NCI-H524 (cell line): ENCODE data around the gene KATNAL1.
A peak's percentile ranks its signal among the peaks of the same experiment; 100 is the strongest.

ENCODE experiments used
- DNase-seq, 2 experiments: peaks; one replicate each; lab custom pipeline; 2025; lab: John Stamatoyannopoulos, UW

The KATNAL1 gene

DNA sequence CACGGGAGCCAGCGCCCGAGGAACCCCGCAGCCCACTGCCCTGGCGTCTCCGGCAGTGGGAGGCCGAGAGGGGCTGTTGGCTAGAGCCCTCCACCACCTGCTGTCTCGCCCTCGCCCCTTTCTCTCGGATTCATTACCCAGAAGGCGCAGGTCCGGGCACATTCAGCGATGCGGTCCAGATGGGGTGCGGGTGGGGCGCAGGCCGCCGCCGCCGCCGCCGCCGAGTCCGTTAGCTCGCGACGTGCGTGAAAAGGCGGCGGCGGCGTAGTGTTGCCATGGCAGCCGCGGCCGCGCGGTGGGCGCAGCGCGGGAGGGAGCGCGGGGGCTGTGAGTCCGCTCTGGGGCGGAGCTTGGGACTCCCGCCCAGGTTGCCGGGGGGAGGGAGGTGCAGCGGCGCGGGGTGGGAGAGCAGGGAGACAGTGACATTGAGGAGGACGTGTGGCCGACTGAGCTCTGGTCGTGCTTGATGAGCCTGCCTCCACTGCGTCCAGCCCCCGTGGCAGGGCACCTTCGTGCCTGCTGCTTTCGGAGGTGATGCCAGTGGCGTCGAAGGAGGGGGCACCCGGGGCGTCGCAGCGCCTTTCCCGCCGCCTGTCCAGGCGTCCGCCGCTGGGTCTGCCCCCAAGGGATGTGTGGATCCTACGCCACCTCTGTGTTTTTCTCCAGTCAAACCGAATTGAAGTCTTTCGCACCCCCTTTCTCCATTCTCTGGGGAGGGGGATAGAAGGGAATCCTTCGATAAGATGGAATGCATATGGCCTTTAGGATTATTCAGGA, at the start of gene KATNAL1:
KATNAL1 (minus strand) TSS at position 358 of the 777 bp plus-strand sequence. CDS start 23,774 bp downstream, outside the sequence.
- peak; percentile 93 to 94 for DNase-seq

DNA sequence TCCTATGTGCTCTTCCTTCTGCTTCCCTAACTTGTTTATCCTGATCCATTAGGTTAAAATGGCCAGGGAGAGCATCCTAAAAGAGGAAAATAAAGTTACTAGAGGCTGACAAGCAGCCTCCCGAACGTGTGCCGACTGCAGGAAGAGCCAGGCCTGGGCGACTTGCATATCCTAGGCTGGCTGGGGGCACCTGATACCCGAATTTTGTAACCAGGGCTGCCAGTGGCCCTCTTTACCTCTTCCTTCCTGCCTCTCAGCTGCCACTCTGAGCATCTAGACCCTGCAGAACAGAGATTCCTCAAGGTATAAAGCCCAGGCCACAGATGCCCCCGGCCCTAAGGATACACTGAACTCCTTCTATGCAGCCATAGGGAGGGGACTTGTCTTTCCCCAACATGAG, 48.5 kb upstream of the KATNAL1 start:
- DNase-seq = no peak

DNA sequence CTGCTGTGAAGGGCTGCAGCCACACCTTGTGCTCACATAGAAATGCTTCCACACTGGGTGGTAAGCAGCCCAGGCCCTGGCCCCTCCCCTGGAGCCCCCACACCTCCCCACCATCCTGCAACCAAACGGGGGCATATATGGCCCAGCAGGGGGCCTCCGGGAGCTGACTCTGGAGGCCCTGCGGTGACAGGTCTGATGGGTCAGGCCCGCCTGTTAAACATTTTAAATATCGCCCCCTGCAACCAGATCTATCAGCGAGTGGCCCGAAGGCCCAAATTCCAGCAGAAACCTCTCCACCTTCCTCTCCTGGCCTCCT, 48.0 kb upstream of the KATNAL1 start:
- DNase-seq = peak in 1 of 2 experiments; percentile 63

DNA sequence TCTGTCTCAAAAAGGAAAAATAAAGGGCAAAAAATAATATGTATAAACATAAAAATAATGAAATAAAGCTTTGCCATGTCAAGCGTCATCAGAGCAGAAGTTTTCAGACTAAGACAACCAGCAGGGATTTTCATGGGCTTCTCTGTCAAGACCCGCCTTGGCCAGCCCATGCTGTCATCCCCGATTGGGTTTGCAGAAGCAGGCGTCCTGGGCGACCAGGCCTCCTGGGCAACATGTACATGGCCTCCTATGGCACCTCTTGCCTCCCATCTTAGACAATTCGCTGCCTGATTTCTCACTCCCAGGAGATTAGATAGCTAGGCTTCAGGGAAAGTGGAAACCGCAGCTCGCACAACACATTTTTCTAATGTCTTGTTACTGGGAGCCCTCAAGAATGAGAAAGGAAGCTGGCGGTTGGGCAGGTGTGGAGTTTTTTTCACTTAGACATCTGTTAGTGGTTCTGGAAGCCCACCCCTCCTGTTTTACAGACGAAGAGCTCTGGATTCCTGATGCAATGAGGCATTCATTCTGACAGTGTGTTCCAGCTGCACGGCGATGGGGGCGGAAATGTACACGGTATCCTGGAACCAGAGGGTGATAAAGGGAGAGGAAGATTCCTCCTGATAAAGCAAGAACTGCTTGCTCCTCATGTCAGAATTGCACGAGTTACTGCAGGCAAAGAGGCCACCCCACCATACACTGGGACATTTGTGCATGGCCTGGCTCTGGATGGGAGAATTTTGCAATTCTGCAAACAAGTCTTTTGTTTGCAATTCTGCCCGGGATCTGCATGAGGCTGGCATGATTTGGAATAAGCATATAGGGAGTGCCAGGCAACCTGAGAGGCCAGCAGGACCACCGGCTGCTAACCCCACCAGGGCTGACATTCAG, 47.4 kb upstream of the KATNAL1 start:
- no peak for DNase-seq

DNA sequence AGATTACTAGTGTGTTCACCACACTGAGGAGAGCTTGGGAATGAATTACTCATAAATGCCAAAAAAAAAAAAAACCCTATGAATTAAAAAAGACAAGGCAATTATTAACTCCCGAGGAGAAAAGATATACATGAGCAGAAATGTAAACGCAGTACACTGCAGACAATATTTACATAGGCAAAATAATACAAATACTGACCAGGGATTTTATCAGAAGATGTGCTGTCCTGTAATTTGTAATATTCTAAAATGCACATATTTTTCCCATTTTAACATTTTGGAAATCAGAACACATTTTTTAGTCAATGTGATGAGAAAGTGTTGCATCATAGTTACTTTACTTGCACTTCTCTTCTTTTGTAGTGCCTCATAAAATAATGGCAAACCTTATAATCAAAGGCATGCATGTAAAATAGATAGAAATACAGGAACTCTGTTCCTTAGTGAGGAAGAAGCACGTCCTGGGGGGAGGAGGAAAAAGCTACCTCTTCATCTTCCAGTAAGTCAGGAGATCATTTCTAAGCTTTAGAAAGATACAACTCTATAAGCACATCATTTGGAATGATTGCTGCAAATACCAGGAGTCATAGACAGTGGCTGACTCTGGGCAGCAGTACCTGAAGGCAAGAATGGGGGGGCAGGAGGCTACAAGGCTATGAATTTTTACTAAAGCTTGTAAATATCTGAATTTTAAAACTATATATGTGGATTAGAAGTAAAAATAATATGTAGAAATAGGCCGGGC, 46.3 kb upstream of the KATNAL1 start:
- no peak for DNase-seq

DNA sequence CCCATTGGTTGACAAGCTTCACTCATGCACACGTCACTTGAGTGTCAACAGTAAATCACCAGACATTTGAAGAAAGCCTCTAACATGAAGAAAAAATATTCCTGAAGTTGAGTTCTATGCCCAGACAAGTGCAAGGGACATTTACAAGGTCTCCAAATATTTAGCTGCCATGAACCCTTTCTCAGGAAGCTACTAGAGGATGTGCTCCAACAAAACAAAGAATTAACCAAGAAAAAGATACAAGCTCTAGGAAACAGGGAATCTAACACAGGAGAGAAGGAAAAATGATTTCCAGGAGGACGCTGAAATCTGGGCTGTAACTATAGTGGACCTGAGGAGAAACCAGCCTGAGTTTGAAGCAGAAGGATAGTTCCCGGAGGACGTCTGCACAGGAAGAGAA, 45.7 kb upstream of the KATNAL1 start:
- DNase-seq = no peak

DNA sequence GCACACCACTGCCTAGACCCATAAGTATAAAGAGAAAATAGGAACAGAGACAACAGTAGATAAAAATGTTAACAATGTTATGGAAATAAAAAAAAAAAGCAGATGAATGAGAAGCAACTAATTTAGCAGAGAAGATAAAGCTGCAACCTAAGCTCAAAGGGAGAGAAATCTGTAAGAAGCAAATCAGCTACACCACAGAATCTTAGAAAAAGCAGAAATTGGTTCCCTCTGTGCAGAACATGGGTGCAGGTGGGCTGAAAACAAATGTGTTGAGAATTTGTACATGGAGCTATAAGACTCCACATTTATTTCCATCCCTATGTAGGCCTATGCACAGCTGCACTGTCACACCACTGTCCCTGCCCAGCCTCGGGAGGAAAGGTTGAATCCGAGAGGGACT, 44.8 kb upstream of the KATNAL1 start:
- DNase-seq = no peak

DNA sequence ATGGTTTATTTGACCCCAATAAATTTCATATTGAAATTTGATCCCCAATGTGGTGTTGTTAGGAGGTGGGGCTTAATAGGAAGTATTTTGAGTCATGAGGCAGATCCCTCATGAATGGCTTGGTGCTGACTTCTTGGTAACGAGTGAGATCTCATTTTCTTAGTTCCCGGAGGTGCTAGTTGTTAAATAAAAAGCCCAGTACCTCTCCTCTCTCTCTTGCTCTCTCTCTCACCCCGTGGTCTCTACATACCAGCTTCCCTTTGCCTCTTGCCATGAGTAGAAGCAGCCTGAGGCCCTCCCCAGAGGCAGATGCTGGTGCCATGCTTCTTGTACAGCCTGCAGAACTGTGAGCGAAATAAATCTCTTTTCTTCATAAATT, 39.4 kb upstream of the KATNAL1 start:
- DNase-seq = no peak

DNA sequence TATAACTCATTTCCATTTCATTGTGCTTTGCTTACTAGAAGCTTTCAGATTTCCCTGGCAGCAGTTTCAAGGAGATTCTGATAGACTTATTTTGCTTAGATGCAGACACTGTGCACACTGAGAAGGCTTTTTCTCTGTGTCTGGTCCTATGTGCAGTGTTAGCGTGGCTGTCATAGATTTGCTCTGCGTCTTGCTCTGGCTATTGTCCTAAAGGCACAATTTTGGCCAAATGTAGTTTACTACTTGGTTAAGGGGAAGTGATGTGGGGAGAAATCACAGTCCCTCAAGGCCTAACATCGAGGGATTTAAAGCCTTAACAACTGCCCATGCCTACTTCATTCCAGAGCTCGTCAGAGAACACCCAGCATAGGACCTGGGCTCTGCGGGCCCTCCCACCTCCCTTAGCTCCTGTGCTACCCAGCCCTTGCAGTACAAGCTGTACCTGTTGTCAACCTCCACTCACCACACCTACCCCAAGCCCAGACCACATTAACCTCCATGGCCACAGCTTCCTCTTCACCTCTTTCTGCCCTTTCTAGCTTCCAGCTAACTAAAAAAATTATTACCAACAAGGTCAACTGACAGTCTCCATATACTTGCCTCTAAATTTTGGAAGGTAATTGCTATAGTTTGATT, 38.9 kb upstream of the KATNAL1 start:
- no peak for DNase-seq

DNA sequence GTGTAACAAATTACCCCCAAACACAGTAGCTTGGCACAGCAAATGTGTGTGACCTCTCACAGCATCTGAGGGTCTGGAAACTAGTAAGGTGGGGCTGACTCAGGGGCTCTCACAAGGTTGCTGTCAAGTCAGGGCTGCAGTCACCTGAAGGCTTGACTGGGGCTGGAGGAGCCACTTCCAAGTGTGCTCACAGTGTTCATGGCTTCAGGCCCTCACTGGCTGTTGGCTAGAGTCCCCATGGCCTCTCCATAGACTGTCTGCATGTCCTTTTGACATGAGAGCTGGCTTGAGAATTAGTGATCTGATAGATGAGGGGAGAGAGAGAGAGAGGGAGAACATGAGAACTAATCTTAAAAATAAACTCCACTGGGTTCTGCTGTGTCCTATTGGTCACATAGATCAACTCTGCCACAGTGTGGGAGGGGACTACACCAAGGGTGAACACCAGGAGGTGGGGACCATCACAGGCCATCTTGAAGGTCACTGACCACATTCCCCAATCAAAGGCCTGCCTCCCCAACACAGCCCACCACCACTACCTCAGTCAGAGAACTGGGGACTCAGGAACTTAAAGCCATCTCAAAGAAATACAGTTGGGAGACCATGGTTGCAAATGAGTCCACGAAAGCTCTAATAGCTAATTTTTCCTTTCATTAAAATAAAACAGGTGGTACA, 38.2 kb upstream of the KATNAL1 start:
- no peak for DNase-seq

DNA sequence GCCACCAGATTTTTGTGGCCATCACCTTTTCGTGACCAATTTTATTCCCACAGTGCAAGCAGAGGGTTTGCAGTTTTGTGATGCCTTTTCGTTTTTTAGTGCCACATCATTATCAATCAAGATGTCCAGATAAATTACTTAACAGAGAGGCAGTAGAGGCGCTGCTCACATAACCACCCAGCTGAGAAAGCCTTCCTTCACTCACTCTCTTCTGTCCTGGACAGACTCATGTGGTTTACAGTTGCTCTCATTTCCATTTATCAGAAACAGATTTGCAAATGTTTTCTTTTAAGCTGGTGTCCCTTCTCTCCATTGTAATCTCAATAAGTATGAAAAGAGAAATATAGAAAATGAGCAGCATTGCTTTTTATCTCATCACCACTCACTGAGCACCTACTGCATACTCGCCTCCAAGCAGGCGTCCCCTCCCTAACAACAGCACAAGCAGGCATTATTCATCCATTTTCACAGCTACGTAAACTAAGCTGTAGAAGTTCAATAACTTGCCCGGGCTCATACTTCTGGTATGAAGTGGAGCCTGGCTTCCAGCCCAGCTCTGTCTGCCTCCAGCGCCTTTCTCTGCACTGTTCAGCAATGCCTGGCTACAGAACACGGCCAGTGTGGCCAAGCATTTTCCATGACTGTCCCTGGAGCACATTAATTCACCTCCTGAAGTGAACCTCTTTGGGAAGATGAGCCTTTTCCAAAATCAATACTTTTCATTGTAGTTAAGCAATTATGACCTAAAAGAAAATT, 34.6 kb upstream of the KATNAL1 start:
- peak in 1 of 2 experiments; percentile 48 for DNase-seq

DNA sequence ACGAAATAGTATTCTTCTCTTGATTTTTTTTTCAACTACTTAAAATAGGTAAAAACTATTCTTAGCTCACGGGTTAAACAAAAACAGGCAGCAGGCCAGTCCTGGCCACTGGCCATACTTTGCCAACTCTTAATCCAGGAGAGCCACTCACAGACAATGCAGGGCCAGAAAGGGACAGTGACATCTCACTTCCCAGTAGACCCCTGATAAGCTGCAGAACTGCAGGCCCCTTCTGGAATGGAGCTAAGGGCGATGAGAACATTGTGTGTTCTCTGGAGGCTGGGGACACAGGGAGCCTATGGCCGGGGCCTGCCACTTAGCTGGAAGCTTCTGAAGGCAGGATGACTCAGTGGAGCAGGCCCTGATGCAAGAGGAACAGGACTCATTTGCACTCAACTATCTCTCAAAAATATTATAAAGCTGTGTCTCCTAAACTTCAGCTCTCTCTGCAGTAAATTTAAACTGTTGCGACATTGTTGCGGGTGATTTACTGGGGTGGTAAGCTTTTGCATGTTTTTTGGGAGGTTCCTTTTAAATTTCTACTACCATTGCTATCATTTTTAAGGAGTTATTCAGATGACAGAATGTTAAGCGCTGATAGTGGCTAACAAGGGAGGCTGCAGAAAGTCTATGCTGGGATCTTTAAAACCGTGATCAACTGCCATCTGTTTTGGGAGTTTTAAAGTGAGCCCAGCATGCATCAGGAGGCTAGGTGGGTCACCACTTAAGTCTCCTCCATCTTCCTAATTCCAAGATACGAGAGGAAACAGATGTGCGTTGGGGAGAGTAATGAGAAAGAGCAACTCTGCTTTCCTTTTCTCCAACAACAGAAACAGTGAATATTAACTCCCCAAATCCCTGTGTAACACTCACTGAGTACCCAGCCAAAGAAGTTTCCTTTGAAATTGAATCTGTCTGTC, 33.2 kb upstream of the KATNAL1 start:
- peak; percentile 99 for DNase-seq

DNA sequence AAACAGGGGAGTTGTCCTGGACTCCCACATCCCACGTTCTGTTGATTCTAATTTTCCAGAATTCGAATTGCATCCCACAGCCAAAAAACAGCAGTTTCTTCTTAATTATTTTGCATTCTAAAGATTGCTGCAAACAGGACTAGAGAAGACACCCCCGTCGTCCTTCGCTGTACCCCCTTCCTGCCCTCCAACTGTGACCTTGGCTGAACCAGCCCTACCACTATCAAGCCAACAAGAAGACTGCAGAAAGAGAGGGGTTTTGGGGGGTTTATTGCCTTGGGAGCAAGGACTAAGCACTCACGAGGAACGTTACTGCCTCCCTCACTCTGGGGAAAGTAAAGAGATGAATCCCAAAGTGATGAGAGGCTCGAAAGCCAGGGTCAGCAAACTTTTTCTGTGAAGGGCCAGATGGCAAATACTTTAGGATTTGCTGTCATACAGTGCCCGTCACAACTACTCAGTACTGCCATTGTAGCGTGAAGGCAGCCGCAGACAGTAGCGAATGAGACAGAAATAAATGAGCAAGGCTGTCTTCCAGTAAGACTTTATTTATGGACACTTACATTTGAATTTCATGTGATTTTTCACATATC, 32.5 kb upstream of the KATNAL1 start:
- peak; percentile 38 to 82 for DNase-seq

DNA sequence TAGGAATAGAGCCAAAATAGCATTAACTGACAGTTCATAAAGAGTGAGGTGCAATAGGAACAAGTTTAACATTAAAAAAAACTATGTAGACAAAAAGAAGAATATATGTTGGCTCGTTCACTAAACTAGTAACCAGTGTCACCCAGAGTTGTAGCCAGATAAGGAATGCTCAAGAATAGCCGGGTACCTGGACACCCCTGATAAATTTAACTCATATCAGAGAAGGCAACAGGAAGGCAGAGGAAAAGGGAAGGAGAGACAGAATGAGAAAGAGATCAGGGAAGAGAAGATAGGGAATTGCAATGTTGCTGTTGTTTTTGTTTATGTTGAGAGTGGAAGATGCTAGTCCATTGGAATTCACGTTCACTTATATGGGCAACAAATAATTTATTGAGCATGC, 31.6 kb upstream of the KATNAL1 start:
- no peak for DNase-seq

DNA sequence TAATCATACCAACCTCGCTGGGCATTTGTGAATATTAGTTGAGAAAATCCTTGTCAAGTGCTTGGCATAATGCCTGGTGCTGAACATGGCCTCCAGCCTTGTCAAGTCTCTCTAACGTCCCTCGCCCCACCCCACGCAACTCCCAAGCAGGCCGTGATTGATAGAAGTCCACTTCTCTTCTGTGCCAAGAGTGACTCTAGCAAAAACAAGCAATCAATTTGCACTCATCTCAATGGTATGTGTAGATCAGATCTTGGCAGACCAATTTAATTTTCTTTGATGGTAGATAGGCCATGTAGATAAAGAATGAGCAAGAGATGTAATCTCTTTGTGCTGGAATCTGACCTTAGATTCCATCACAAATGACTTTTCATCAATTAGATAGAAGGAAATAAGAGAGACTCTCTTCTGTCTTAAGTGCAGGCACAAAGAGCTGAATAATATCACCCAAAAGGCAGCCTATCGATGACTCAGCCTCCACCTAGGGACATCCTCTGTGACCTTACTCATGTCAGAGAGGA, 31.0 kb upstream of the KATNAL1 start:
- DNase-seq = no peak

DNA sequence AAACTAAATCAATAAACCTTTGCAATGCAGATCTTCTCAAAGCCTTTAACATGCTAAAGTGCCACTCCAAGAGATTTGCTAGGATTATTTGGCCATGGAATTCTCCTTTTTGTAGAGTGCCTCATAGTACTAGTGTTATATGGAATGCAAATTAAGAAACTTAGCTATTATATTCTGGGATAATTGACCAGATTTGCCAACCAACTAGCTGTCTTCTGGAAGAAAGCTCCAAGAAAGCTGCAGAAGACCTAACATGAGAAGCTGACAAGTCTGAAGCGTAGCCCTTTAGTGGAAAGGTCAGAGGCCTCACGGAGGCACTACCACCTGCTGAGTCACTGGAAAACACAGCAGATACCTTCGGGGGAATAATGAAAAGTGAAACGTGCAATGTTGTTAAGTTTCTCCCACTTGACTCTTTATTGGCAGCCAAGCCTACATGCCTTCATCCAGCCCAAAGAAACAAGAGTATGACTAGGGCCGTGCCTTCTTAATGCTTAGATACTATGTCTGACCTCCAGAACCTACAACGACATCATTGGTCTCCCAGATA, 29.8 kb upstream of the KATNAL1 start:
- peak in 1 of 2 experiments; percentile 29 for DNase-seq

DNA sequence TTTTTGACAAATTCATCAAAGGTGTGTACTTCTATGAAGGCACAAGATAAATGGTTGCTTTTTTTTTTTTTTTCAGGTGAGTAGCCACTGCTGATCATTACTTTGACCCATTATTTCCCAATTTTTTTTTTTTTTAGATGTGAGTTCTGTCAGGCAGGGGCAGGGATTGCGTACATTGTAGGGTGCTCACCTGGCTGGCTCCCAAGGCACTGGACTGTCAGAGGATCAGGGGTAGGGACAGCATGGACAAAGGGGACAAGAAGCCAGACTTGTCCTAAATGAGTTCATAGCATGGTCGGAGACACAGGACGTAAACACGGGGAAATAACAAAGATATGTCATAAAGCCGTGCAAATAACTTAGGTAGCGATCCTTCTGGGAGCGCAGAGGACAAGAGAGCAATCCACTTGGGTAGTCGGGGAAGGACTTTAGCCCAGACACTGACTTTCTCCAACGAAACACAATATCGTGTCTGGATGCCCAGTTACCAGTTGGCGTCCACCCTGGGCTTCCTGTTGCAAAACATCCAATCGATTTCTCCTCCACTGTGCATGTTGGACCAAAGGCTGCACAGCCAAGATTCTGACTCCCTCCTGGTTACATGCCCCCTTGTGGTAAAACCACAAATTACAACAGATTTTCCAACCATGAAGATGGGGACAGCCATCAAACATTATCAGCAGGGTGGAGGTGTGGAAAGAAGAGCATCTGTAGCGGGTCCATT, 27.5 kb upstream of the KATNAL1 start:
- DNase-seq = peak in 1 of 2 experiments; percentile 40

DNA sequence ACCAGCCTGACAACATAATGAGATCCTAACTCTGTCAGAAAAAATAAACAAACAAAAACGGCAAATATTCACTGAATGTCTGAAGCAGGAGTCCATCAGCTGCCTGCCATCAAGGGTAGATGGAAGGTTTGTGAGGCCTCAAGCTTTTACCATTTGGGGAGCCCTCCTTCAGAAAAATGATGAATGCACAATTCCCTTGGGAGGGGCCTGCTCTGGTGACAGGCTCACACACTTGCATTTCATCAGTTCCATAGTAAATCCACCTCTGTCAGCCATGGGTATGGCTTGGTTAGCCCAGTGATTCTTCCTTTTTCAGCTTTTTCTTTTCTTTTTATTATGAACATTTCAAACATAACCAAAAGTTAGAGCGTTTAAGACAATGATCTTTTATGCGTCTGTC, 26.3 kb upstream of the KATNAL1 start:
- no peak for DNase-seq
